HEK293 (cell line): ENCODE results near the gene INSYN2B.

Source experiments
- CTCF ChIA-PET: fragments of 350-600 bp; formaldehyde crosslinking; extraction: SDS; loops from one replicate; lab custom pipeline; 2021; ENCODE audit warnings: antibody characterized with exemption; lab: Yijun Ruan, JAX
- POLR2A ChIA-PET: fragments of 300-600 bp; formaldehyde crosslinking; extraction: SDS; loops from one replicate; lab custom pipeline; 2020; ENCODE audit warnings: antibody characterized with exemption, inconsistent platforms; lab: Yijun Ruan, JAX
- H3K27ac ChIP-seq: fragments of 200-500 bp; sonication (Bioruptor generic); 2 replicates; pipeline ENCODE4 v1.5.1; 2014; ENCODE audit warnings: low read depth, low read length, control low read depth, inconsistent platforms; ENCODE audit errors: extremely low read depth
- H3K36me3 ChIP-seq, 2 experiments: fragments of 200-500 bp in 1 of 2; sonication (Bioruptor generic) in 1 of 2; 1 replicate in 1 of 2; 2 replicates in 1 of 2; pipeline ENCODE4 v1.5.1; 2014 to 2017; ENCODE audit warnings: inconsistent platforms in 2 of 2, low read length in 2 of 2; ENCODE audit not compliant: control insufficient read depth in 2 of 2, insufficient read depth in 1 of 2
- H3K4me1 ChIP-seq: fragments of 200-500 bp; sonication (Bioruptor generic); 2 replicates; pipeline ENCODE4 v1.5.1; 2014; ENCODE audit warnings: mild to moderate bottlenecking, low read length, inconsistent platforms; ENCODE audit not compliant: control insufficient read depth, insufficient read depth
- H3K4me3 ChIP-seq: 2 replicates; pipeline ENCODE4 v1.5.1; 2011; ENCODE audit warnings: low read depth, mild to moderate bottlenecking, control low read depth, low read length, moderate library complexity
- H3K9me3 ChIP-seq: fragments of 200-500 bp; sonication (Bioruptor generic); 2 replicates; pipeline ENCODE4 v1.5.1; 2014; ENCODE audit warnings: low read depth, low read length, inconsistent platforms; ENCODE audit not compliant: control insufficient read depth, insufficient read depth
- BCL11A ChIP-seq: fragments of 450-650 bp; formaldehyde crosslinking; IDR thresholded peaks from 2 replicates; pipeline ENCODE4 v1.5.1; 2016; ENCODE audit warnings: low read depth, missing biosample characterization, missing genetic modification characterization
- CTCF ChIP-seq: fragments of 450-650 bp; formaldehyde crosslinking; IDR thresholded peaks from 2 replicates; pipeline ENCODE4 v1.5.1; 2016; ENCODE audit warnings: missing biosample characterization, missing genetic modification characterization
- EGR2 ChIP-seq: fragments of 450-650 bp; formaldehyde crosslinking; IDR thresholded peaks from 2 replicates; pipeline ENCODE4 v1.5.1; 2016; ENCODE audit warnings: low read depth, missing biosample characterization, missing genetic modification characterization
- HIC1 ChIP-seq: fragments of 450-650 bp; formaldehyde crosslinking; IDR thresholded peaks from 2 replicates; pipeline ENCODE4 v1.5.1; 2016; ENCODE audit warnings: missing biosample characterization, missing genetic modification characterization
- MZF1 ChIP-seq: fragments of 450-650 bp; formaldehyde crosslinking; IDR thresholded peaks from 2 replicates; pipeline ENCODE4 v1.5.1; 2017; ENCODE audit warnings: missing biosample characterization, missing genetic modification characterization, borderline replicate concordance
- PRDM4 ChIP-seq: fragments of 450-650 bp; formaldehyde crosslinking; IDR thresholded peaks from 2 replicates; pipeline ENCODE4 v1.5.1; 2017; ENCODE audit warnings: missing biosample characterization, missing genetic modification characterization
- REST ChIP-seq: fragments of 450-650 bp; formaldehyde crosslinking; IDR thresholded peaks from 2 replicates; pipeline ENCODE4 v1.5.1; 2016; ENCODE audit warnings: missing biosample characterization, missing genetic modification characterization
- SP3 ChIP-seq: fragments of 450-650 bp; formaldehyde crosslinking; IDR thresholded peaks from 2 replicates; pipeline ENCODE4 v1.5.1; 2016; ENCODE audit warnings: missing biosample characterization, missing genetic modification characterization
- ZNF16 ChIP-seq: fragments of 450-650 bp; formaldehyde crosslinking; IDR thresholded peaks from 2 replicates; pipeline ENCODE4 v1.5.1; 2016; ENCODE audit warnings: low read depth, missing biosample characterization, missing genetic modification characterization
- ZNF175 ChIP-seq: fragments of 450-650 bp; formaldehyde crosslinking; IDR thresholded peaks from 2 replicates; pipeline ENCODE4 v1.5.1; 2016; ENCODE audit warnings: missing biosample characterization, missing genetic modification characterization
- ZNF266 ChIP-seq: fragments of 450-650 bp; formaldehyde crosslinking; IDR thresholded peaks from 2 replicates; pipeline ENCODE4 v1.5.1; 2016; ENCODE audit warnings: missing biosample characterization, missing genetic modification characterization, low read depth
- ZNF324 ChIP-seq: fragments of 450-650 bp; formaldehyde crosslinking; IDR thresholded peaks from 2 replicates; pipeline ENCODE4 v1.5.1; 2016; ENCODE audit warnings: missing biosample characterization, missing genetic modification characterization
- ZNF416 ChIP-seq: fragments of 450-650 bp; formaldehyde crosslinking; IDR thresholded peaks from 2 replicates; pipeline ENCODE4 v1.5.1; 2016; ENCODE audit warnings: missing biosample characterization, missing genetic modification characterization
- ZNF501 ChIP-seq: fragments of 450-650 bp; formaldehyde crosslinking; IDR thresholded peaks from 2 replicates; pipeline ENCODE4 v1.5.1; 2016; ENCODE audit warnings: missing biosample characterization, missing genetic modification characterization
- ZNF510 ChIP-seq: fragments of 450-650 bp; formaldehyde crosslinking; IDR thresholded peaks from 2 replicates; pipeline ENCODE4 v1.5.1; 2018; ENCODE audit warnings: mild to moderate bottlenecking, missing genetic modification characterization, missing biosample characterization; ENCODE audit not compliant: insufficient replicate concordance
- ZNF513 ChIP-seq: fragments of 450-650 bp; IDR thresholded peaks from 2 replicates; pipeline ENCODE4 v1.5.1; 2018; ENCODE audit warnings: missing biosample characterization, missing genetic modification characterization
- ZNF529 ChIP-seq: fragments of 450-650 bp; formaldehyde crosslinking; IDR thresholded peaks from 2 replicates; pipeline ENCODE4 v1.5.1; 2017; ENCODE audit warnings: missing genetic modification characterization, missing biosample characterization; ENCODE audit not compliant: insufficient replicate concordance
- ZNF558 ChIP-seq: fragments of 450-650 bp; formaldehyde crosslinking; IDR thresholded peaks from 2 replicates; pipeline ENCODE4 v1.5.1; 2016; ENCODE audit warnings: missing biosample characterization, missing genetic modification characterization
- ZNF560 ChIP-seq: fragments of 450-650 bp; formaldehyde crosslinking; IDR thresholded peaks from 2 replicates; pipeline ENCODE4 v1.5.1; 2017; ENCODE audit warnings: missing biosample characterization, missing genetic modification characterization, borderline replicate concordance
- ZNF580 ChIP-seq: fragments of 450-650 bp; formaldehyde crosslinking; IDR thresholded peaks from 2 replicates; pipeline ENCODE4 v1.5.1; 2016; ENCODE audit warnings: missing biosample characterization, missing genetic modification characterization

INSYN2B gene

GRCh38 chr5:169958278-169958677 lies 22.0 kb downstream of the INSYN2B start (continued):
- TF ChIP-seq ZNF580 (tag by site-specific recombination) (no peak), ZNF529 (tag by site-specific recombination) (no peak), ZNF513 (tag by site-specific recombination) (no peak), ZNF510 (tag by site-specific recombination) (no peak), ZNF501 (tag by site-specific recombination) (no peak), REST (no peak)

- H3K36me3 ChIP-seq = no peaks in the 10 kb centered on the region
- ChIA-PET CTCF (interaction anchor here (1.0 kb wide), 1 partner anchor 114 kb away, joined by 3 read pairs; no protein-coding TSS in a partner anchor), POLR2A (no interaction called here)
- H3K27ac ChIP-seq = no peak overlapping the region
- no peaks in the 10 kb centered on the region for H3K4me1 ChIP-seq
- no peak overlapping the region for H3K4me3 ChIP-seq
- H3K9me3 ChIP-seq = no peaks in the 10 kb centered on the region
- TF ChIP-seq BCL11A (tag by site-specific recombination) (no peak), MZF1 (tag by site-specific recombination) (no peak), ZNF175 (tag by site-specific recombination) (no peak), ZNF560 (tag by site-specific recombination) (no peak), ZNF558 (tag by site-specific recombination) (no peak), ZNF16 (tag by site-specific recombination) (no peak), HIC1 (tag by site-specific recombination) (no peak), ZNF416 (tag by site-specific recombination) (no peak), EGR2 (tag by site-specific recombination) (no peak), ZNF324 (tag by site-specific recombination) (no peak), CTCF (tag by site-specific recombination) (no peak), PRDM4 (tag by site-specific recombination) (no peak), ZNF266 (tag by site-specific recombination) (no peak), SP3 (tag by site-specific recombination) (no peak)
Measured at GRCh38 chr5:169956756-169957155, 23.5 kb downstream of the INSYN2B start.
